ENCODE results near the gene RALGAPB.

DNA sequence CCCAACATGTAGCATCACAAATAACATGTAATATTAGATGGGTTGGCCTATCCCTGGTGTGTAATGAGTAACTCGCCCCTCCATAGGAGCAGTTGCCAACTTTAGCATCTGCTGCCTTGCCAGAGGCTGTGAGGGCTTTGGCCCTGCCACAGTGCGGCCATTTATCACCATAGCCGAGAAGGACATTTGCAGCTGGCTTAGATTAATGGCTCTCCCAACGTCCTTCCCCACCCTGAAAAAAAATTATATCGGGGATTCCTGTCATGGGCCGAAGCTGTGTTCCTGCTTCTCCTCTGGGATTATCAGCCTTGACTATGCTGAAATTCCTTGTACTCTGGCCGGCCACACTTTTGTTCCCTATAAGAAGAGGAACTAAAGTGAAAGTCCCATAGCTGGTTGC is 100.8 kb downstream of the RALGAPB start:
- TF ChIP-seq ZNF460 (CRISPR knock-in tag; IDR thresholded peaks at IDR 0.05; ENCODE audit: borderline replicate concordance), result no peak
- TF ChIP-seq ZNF20 (CRISPR knock-in tag; IDR thresholded peaks at IDR 0.05), result no peak
- TF ChIP-seq, protein P1, sequence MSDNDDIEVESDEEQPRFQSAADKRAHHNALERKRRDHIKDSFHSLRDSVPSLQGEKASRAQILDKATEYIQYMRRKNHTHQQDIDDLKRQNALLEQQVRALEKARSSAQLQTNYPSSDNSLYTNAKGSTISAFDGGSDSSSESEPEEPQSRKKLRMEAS (IDR thresholded peaks at IDR 0.05), result no peak
- TF ChIP-seq, protein P2, sequence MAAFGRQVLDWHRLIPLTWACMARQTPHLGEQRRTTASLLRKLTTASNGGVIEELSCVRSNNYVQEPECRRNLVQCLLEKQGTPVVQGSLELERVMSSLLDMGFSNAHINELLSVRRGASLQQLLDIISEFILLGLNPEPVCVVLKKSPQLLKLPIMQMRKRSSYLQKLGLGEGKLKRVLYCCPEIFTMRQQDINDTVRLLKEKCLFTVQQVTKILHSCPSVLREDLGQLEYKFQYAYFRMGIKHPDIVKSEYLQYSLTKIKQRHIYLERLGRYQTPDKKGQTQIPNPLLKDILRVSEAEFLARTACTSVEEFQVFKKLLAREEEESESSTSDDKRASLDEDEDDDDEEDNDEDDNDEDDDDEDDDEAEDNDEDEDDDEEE (CRISPR knock-in tag; IDR thresholded peaks at IDR 0.05), result no peak
- TF ChIP-seq TSC22D2 (CRISPR knock-in tag; IDR thresholded peaks at IDR 0.05; ENCODE audit: borderline replicate concordance), result no peak
- TF ChIP-seq, protein P3, sequence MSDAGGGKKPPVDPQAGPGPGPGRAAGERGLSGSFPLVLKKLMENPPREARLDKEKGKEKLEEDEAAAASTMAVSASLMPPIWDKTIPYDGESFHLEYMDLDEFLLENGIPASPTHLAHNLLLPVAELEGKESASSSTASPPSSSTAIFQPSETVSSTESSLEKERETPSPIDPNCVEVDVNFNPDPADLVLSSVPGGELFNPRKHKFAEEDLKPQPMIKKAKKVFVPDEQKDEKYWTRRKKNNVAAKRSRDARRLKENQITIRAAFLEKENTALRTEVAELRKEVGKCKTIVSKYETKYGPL (CRISPR knock-in tag; IDR thresholded peaks at IDR 0.05), result no peak
